ENCODE results near the gene MACROD2.

GRCh38 chr20:15032352-15032622 lies 1037.0 kb downstream of the MACROD2 start:
- TF ChIP-seq CTCF (IDR thresholded peaks at IDR 0.05) (no peak), EP300 (IDR thresholded peaks at IDR 0.05) (no peak)

All from tibial nerve (tissue), 4 donors.